Brain microvascular endothelial cell (primary cell): ENCODE results near the gene PWWP2A.
"Not testable (repeated sequence)": the region's sequence is repeated elsewhere in the genome, so short reads cannot be mapped to it uniquely, and the experiment has no call there.

Source experiments
- DNase-seq: peaks from one replicate; pipeline ENCODE4 v3.0.0-alpha.2; 2020
- H3K27ac ChIP-seq: fragments of 250-450 bp; sonication (Bioruptor Pico); 2 replicates; pipeline ENCODE4 v1.5.1; 2020; ENCODE audit warnings: mild to moderate bottlenecking, moderate library complexity
- H3K27me3 ChIP-seq: fragments of 250-450 bp; sonication (Bioruptor Pico); replicated peaks from 2 replicates; pipeline ENCODE4 v1.5.1; 2020; ENCODE audit warnings: mild to moderate bottlenecking
- H3K36me3 ChIP-seq: fragments of 250-450 bp; sonication (Bioruptor Pico); replicated peaks from 2 replicates; pipeline ENCODE4 v1.5.1; 2020; ENCODE audit warnings: mild to moderate bottlenecking
- H3K4me3 ChIP-seq: 2 replicates; pipeline ENCODE4 v1.5.1; 2011; ENCODE audit warnings: low read depth, mild to moderate bottlenecking, control low read depth, low read length, moderate library complexity
- CTCF ChIP-seq: IDR thresholded peaks from 2 replicates; pipeline ENCODE4 v1.5.1; 2011; ENCODE audit warnings: low read depth, mild to moderate bottlenecking, moderate library complexity, low read length, control low read depth, inconsistent platforms; ENCODE audit errors: missing control alignments
- in situ Hi-C: cut with HindIII; loops from 2 replicates; pipeline ENCODE4 v1.10.0; 2017; ENCODE audit warnings: low sequenced_read_pairs, low pct_ligation_motif_present

PWWP2A gene

GRCh38 chr5:160152901-160153300 is 33.7 kb upstream of the PWWP2A start:
- Histone ChIP-seq H3K27ac (no peak overlapping the region), H3K4me3 (no peak overlapping the region), H3K36me3 (no peaks in the 10 kb centered on the region), H3K27me3 (no peaks in the 10 kb centered on the region)
- in situ Hi-C loops, result no loop called here
- DNase-seq, result no peak
- no peak for TF ChIP-seq CTCF

GRCh38 chr5:160152287-160152686 is 33.0 kb upstream of the PWWP2A start:
- in situ Hi-C loops, result no loop called here
- no peaks in the 10 kb centered on the region for H3K36me3 ChIP-seq
- no peaks in the 10 kb centered on the region for H3K27me3 ChIP-seq
- TF ChIP-seq CTCF, result no peak
- H3K27ac ChIP-seq, result no peak overlapping the region
- no peak overlapping the region for H3K4me3 ChIP-seq
- no peak for DNase-seq

GRCh38 chr5:160151017-160151416 is 31.8 kb upstream of the PWWP2A start:
- Histone ChIP-seq H3K27me3 (no peaks in the 10 kb centered on the region), H3K27ac (no peak overlapping the region), H3K4me3 (no peak overlapping the region), H3K36me3 (no peaks in the 10 kb centered on the region)
- DNase-seq, result no peak
- no peak for TF ChIP-seq CTCF
- in situ Hi-C loops, result no loop called here

- Histone ChIP-seq H3K36me3 (no peaks in the 10 kb centered on the region), H3K4me3 (no peak overlapping the region), H3K27ac (no peak overlapping the region), H3K27me3 (no peaks in the 10 kb centered on the region)
- in situ Hi-C loops, result no loop called here
- TF ChIP-seq CTCF, result no peak
- no peak for DNase-seq
These were observed 31.1 kb upstream of the PWWP2A start for GRCh38 chr5:160150381-160150780.

- in situ Hi-C loops, H3K4me3 ChIP-seq, H3K36me3 ChIP-seq, DNase-seq, H3K27ac ChIP-seq, H3K27me3 ChIP-seq: not testable (repeated sequence)
These were observed 25.2 kb upstream of the PWWP2A start for GRCh38 chr5:160144436-160144835.

- Histone ChIP-seq H3K36me3 (no peaks in the 10 kb centered on the region), H3K27ac (no peak overlapping the region), H3K27me3 (no peaks in the 10 kb centered on the region), H3K4me3 (no peak overlapping the region)
- TF ChIP-seq CTCF, result no peak
- in situ Hi-C loops, result no loop called here
- DNase-seq, result no peak
These were observed 15.1 kb upstream of the PWWP2A start for GRCh38 chr5:160134332-160134731.
